Calu3 (cell line): ENCODE measurements around the gene PCYT2. TPM values are rescaled to one million over a fixed set of nuclear protein-coding genes. Genes with fewer than 3 reads are reported as not detected.
A peak's percentile ranks its signal among the peaks of the same experiment; 100 is the strongest.

ENCODE experiments used
- BruUV-seq: library from RNA; stranded (reverse); fragments of 400-500 nt; replicated peaks from 2 replicates; lab custom pipeline; 2021; lab: Mats Ljungman, UMichigan
- CTCF ChIA-PET: fragments of 300-600 bp; sonication (Branson Sonifier 250); formaldehyde crosslinking; loops from one replicate; lab custom pipeline; 2022; ENCODE audit warnings: antibody characterized with exemption; lab: Charles Lee
- DNase-seq: peaks from one replicate; pipeline ENCODE4 v3.0.0; 2022
- H3K27ac Mint-ChIP-seq: one replicate; pipeline ENCODE4 v1.8.0; 2022; ENCODE audit warnings: mixed read lengths; ENCODE audit not compliant: unreplicated experiment
- H3K27me3 Mint-ChIP-seq: one replicate; pipeline ENCODE4 v1.8.0; 2022; ENCODE audit warnings: mixed read lengths; ENCODE audit not compliant: unreplicated experiment
- H3K36me3 Mint-ChIP-seq: one replicate; pipeline ENCODE4 v1.8.0; 2022; ENCODE audit warnings: mild to moderate bottlenecking, moderate library complexity, mixed read lengths; ENCODE audit not compliant: insufficient read depth, unreplicated experiment
- H3K4me1 Mint-ChIP-seq: one replicate; pipeline ENCODE4 v1.8.0; 2022; ENCODE audit warnings: mild to moderate bottlenecking, low read depth, mixed read lengths; ENCODE audit not compliant: unreplicated experiment
- H3K4me3 Mint-ChIP-seq: one replicate; pipeline ENCODE4 v1.8.0; 2022; ENCODE audit warnings: mild to moderate bottlenecking, low read depth, moderate library complexity, mixed read lengths; ENCODE audit not compliant: unreplicated experiment
- H3K9me3 Mint-ChIP-seq: one replicate; pipeline ENCODE4 v1.8.0; 2022; ENCODE audit warnings: low read depth, mixed read lengths; ENCODE audit not compliant: unreplicated experiment
- CTCF ChIP-seq: fragments of 200-600 bp; IDR thresholded peaks from one replicate; pipeline ENCODE4 v1.8.0; 2022; ENCODE audit warnings: antibody characterized with exemption; ENCODE audit not compliant: unreplicated experiment
- intact Hi-C: fragments of 100-400 bp; cut with micrococcal nuclease; formaldehyde crosslinking; loops from one replicate; pipeline ENCODE4 v1.10.0; 2022; ENCODE audit not compliant: unreplicated experiment
- total RNA-seq: library from RNA; stranded (reverse); gene quantifications from 2 replicates; pipeline ENCODE4 v1.2.3, GENCODE V29; 2022

The PCYT2 gene
- total RNA-seq, 1 experiment from 2014 or later = 58.4 TPM

- intact Hi-C loops = no loop called here
- H3K27me3 Mint-ChIP-seq = no peaks in the 10 kb centered on the region
- CTCF ChIA-PET = interaction anchor here (0.5 kb wide), 1 partner anchor 106 kb away, joined by 3 read pairs; no protein-coding TSS in a partner anchor
- H3K4me1 Mint-ChIP-seq = peaks cover 21% of the 10 kb centered on the region
- peaks cover 93% of the 10 kb centered on the region for H3K36me3 Mint-ChIP-seq
- H3K4me3 Mint-ChIP-seq = peak overlapping the region; percentile 75
- H3K27ac Mint-ChIP-seq = peak overlapping the region; percentile 90
- BruUV-seq = no TSS peak
- H3K9me3 Mint-ChIP-seq = no peaks in the 10 kb centered on the region
- peak; percentile 44 for DNase-seq
- peak; percentile 85 for TF ChIP-seq CTCF
These were observed 41.7 kb downstream of the PCYT2 start for GRCh38 chr17:81869221-81870130.

- CTCF ChIA-PET = no interaction called here
- TF ChIP-seq CTCF = no peak
- intact Hi-C loops = no loop called here
- H3K27me3 Mint-ChIP-seq = no peaks in the 10 kb centered on the region
- no peak for DNase-seq
- no TSS peak for BruUV-seq
- H3K27ac Mint-ChIP-seq = peak overlapping the region; percentile 90
- H3K9me3 Mint-ChIP-seq = no peaks in the 10 kb centered on the region
- peaks cover 94% of the 10 kb centered on the region for H3K36me3 Mint-ChIP-seq
- peak overlapping the region; percentile 75 for H3K4me3 Mint-ChIP-seq
- peaks cover 21% of the 10 kb centered on the region for H3K4me1 Mint-ChIP-seq
These were observed 42.5 kb downstream of the PCYT2 start for GRCh38 chr17:81868674-81869220.

DNA sequence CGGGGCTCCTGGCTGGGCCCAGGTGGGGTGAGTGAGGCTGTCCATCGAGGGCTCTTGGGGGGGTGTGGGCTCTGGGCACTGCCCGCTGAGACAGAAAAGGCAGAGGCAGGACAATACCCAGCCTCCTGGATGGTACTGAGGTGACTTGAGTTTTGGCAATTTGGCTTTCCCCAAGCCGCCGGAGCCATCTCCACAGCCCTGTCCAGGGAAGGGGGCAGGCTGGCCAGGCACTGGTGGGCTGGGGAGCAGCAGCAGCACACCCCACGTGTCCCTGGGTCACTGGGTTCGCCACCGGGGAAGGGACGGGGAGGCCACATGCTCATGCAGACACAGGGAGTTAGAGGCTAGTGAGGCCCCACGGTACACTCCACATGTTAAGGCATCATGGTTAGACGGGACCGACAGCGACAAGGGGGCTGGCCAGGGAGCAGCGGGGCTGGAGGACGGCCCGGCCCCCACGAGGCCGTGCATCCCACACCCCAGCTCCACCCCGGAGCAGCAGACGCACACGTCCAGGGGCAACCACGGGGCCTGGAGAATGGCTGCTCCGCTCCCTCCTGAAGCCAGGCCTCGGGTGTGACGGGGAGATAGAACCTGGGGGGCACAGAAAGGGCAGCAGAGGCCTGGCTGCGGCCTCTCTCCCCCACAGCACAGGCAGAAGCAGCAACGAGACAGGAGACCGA is 43.1 kb downstream of the PCYT2 start:
- H3K4me3 Mint-ChIP-seq = peak overlapping the region; percentile 52
- peak; percentile 24 for DNase-seq

More for the DNA sequence above, 43.1 kb downstream of the PCYT2 start:
- Mint-ChIP-seq H3K4me1 (peaks cover 23% of the 10 kb centered on the region), H3K27ac (peak overlapping the region; percentile 90), H3K27me3 (no peaks in the 10 kb centered on the region), H3K36me3 (peaks cover 95% of the 10 kb centered on the region), H3K9me3 (no peaks in the 10 kb centered on the region)
- no peak for TF ChIP-seq CTCF
- CTCF ChIA-PET = interaction anchor here (0.5 kb wide), 1 partner anchor 924 kb away, joined by 3 read pairs; no protein-coding TSS in a partner anchor
- BruUV-seq = TSS peak; percentile 49
- intact Hi-C loops = no loop called here
